ENCODE results near the gene OR2S2. TPM values are rescaled to one million over a fixed set of nuclear protein-coding genes. Genes with fewer than 3 reads are reported as not detected.
"Not testable (repeated sequence)": the region's sequence is repeated elsewhere in the genome, so short reads cannot be mapped to it uniquely, and the experiment has no call there.

The OR2S2 gene, protein sequence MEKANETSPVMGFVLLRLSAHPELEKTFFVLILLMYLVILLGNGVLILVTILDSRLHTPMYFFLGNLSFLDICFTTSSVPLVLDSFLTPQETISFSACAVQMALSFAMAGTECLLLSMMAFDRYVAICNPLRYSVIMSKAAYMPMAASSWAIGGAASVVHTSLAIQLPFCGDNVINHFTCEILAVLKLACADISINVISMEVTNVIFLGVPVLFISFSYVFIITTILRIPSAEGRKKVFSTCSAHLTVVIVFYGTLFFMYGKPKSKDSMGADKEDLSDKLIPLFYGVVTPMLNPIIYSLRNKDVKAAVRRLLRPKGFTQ
- total RNA-seq, result not detected
- long read RNA-seq, result 0 reads

- no peaks in the 10 kb centered on the region for H3K36me3 ChIP-seq
- peaks cover 3% of the 10 kb centered on the region for H3K4me1 ChIP-seq
- DNase-seq, result no peak
- intact Hi-C loops (cut with micrococcal nuclease), result loop anchor here (5.0 kb wide), 1 partner anchor 64 kb away; no protein-coding TSS in a partner anchor
- H3K27me3 ChIP-seq (ENCODE audit: low read depth), result peaks cover 31% of the 10 kb centered on the region
- no peak for TF ChIP-seq CTCF (IDR thresholded peaks at IDR 0.05; ENCODE audit: borderline replicate concordance)
- H3K27ac ChIP-seq (replicated peaks), result no peak within 1 kb of the TSS
- no peaks in the 10 kb centered on the region for H3K9me3 ChIP-seq (replicated peaks)
- no peak within 1 kb of the TSS for H3K4me3 ChIP-seq
Measured at GRCh38 chr9:35958104-35958837, at the start of gene OR2S2. Gene OR2S2 (minus strand): TSS chr9:35958154. CDS start chr9:35958098, 56 bp downstream.

- peaks cover 6% of the 10 kb centered on the region for H3K36me3 ChIP-seq
- H3K27me3 ChIP-seq (ENCODE audit: low read depth), result no peaks in the 10 kb centered on the region
- DNase-seq, result no peak
- H3K9me3 ChIP-seq (replicated peaks), result peaks cover 10% of the 10 kb centered on the region
- intact Hi-C loops (cut with micrococcal nuclease), result no loop called here
- TF ChIP-seq CTCF (IDR thresholded peaks at IDR 0.05; ENCODE audit: borderline replicate concordance), result no peak
- H3K4me3 ChIP-seq, result no peak overlapping the region
- H3K27ac ChIP-seq (replicated peaks), result no peak overlapping the region
- H3K4me1 ChIP-seq, result peaks cover 7% of the 10 kb centered on the region
Measured at GRCh38 chr9:36007316-36007708, 49.4 kb upstream of the OR2S2 start.

DNA sequence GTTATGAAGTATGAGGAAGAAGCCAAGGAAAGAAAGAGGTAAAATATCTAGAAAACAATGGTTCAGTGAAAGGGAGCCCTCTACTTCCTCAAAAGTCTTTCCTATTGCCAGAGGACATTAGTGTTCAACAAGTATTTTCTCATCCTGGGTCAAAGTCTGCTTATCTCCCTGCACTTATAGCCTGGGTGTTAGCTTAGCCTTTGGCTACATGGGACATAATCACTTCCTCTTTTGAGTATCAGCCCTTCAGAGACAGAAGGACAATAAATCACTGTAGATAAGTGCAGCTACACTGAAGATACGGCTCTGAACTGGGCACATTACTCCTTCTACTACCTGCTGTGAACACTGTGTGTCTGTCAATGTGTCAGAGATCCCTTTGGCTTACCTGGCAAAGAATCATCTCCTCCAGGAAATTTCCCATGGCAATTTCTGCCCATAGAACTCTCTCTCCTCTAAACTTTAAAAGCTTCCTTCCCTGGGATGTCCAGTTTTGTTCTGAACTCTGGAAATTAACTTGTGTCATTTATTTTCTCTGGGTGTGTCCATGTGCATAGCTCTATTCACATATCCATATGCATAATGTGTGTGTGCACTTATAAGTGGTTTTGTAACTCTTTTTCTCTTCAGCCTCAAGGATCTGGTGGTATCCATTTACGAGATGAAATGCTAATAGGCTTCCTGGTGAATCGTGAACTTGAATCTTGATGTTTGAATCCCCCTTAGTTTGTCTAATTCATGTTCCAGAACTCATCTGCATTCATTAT is 48.8 kb upstream of the OR2S2 start:
- intact Hi-C loops (cut with micrococcal nuclease), result no loop called here
- Histone ChIP-seq H3K9me3 (replicated peaks) (peaks cover 10% of the 10 kb centered on the region), H3K27me3 (ENCODE audit: low read depth) (no peaks in the 10 kb centered on the region), H3K4me1 (peaks cover 7% of the 10 kb centered on the region), H3K4me3 (no peak overlapping the region), H3K27ac (replicated peaks) (no peak overlapping the region), H3K36me3 (peaks cover 6% of the 10 kb centered on the region)
- no peak for DNase-seq
- TF ChIP-seq CTCF (IDR thresholded peaks at IDR 0.05; ENCODE audit: borderline replicate concordance), result no peak

GRCh38 chr9:36005891-36006290 is 47.9 kb upstream of the OR2S2 start:
- Histone ChIP-seq H3K27ac (replicated peaks) (no peak overlapping the region), H3K9me3 (replicated peaks) (peaks cover 10% of the 10 kb centered on the region), H3K4me1 (peaks cover 7% of the 10 kb centered on the region), H3K27me3 (ENCODE audit: low read depth) (no peaks in the 10 kb centered on the region), H3K4me3 (no peak overlapping the region), H3K36me3 (peaks cover 6% of the 10 kb centered on the region)
- intact Hi-C loops (cut with micrococcal nuclease), result no loop called here
- no peak for TF ChIP-seq CTCF (IDR thresholded peaks at IDR 0.05; ENCODE audit: borderline replicate concordance)
- DNase-seq, result no peak

DNA sequence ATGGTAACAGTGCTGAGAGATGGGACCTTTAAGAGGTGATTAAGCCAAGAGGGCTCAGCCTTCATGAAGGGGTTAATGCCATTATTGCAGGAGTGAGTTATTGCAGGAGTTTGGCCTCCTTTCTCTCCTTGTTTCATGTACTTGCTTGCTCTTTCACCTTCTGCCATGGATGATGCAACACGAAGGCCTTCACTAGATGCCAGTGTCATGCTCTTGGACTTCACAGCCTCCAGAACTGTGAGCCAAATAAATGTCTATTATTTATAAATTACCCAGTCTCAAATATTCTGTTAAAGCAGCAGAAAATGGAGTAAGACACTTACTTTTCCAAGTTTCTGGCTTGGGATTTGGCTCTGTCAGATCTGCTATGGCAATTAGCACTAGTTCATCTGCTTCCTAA is 40.4 kb upstream of the OR2S2 start:
- intact Hi-C loops (cut with micrococcal nuclease), result no loop called here
- Histone ChIP-seq H3K4me3 (no peak overlapping the region), H3K27ac (replicated peaks) (no peak overlapping the region), H3K4me1 (peaks cover 12% of the 10 kb centered on the region), H3K27me3 (ENCODE audit: low read depth) (no peaks in the 10 kb centered on the region), H3K36me3 (no peaks in the 10 kb centered on the region), H3K9me3 (replicated peaks) (peaks cover 15% of the 10 kb centered on the region)
- DNase-seq, result no peak
- no peak for TF ChIP-seq CTCF (IDR thresholded peaks at IDR 0.05; ENCODE audit: borderline replicate concordance)

DNA sequence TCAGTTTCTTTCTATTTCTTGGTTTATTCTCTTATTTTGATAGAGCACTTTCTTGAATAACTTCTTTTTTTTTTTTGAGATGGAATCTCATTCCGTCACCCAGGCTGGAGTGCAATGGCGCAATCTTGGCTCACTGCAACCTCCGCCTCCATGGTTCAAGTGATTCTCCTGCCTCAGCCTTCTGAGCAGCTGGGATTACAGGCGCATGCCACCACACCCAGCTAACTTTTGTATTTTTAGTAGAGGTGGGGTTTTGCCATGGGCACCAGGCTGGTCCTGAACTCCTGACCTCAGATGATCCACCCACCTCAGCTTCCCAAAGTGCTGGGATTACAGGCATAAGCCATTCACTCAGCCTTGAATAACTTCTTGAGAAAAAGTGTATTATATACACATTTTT is 39.1 kb upstream of the OR2S2 start:
- Histone ChIP-seq H3K27ac (replicated peaks) (peak overlapping the region; percentile 29), H3K9me3 (replicated peaks) (peaks cover 15% of the 10 kb centered on the region), H3K4me1 (peaks cover 12% of the 10 kb centered on the region)
- DNase-seq; H3K4me3 ChIP-seq; intact Hi-C loops (cut with micrococcal nuclease); H3K27me3 ChIP-seq (ENCODE audit: low read depth); H3K36me3 ChIP-seq: not testable (repeated sequence)

All from left ventricle myocardium inferior (tissue), 1 donor.